ENCODE measurements around the gene NEB.
"Not testable (repeated sequence)": the region's sequence is repeated elsewhere in the genome, so short reads cannot be mapped to it uniquely, and the experiment has no call there.

Gene NEB

DNA sequence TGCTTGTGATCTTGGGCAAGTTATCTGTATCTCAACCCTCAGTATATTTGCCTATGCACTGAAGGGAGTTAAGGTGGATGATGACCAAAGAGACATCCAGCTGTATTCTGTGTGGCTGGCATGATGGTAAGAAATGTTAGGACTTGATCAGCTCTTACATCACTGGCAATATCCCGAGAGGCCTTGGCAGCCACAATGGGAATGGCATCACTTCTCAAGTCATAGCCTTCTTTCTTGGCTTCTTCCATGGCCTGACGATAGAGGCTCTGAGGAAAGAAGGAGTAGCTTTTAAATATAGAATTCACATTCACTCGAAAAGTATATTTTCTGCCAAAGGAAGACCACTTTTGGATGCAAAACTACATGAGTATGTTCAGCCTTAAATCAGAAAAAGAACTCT is 113.5 kb downstream of the NEB start:
- Histone ChIP-seq H3K9ac (ENCODE audit: low read depth in 1 of 2, low read length in 2 of 2) (no peak overlapping the region), H3K36me3 (ENCODE audit: control insufficient read depth in 1 of 2, insufficient read depth in 2 of 2, low read length in 2 of 2) (no peaks in the 10 kb centered on the region), H3K4me1 (ENCODE audit: control insufficient read depth in 1 of 2, insufficient read depth in 2 of 2, low read length in 2 of 2) (no peaks in the 10 kb centered on the region), H3K27me3 (ENCODE audit: control insufficient read depth in 1 of 2, insufficient read depth in 2 of 2, low read length in 2 of 2) (no peaks in the 10 kb centered on the region), H3K27ac (ENCODE audit: low read depth, low read length) (no peak overlapping the region), H3K4me3 (ENCODE audit: low read depth in 1 of 2, low read length in 2 of 2) (no peak overlapping the region), H3K9me3 (ENCODE audit: control insufficient read depth in 1 of 2, low read length in 2 of 2) (no peaks in the 10 kb centered on the region)

DNA sequence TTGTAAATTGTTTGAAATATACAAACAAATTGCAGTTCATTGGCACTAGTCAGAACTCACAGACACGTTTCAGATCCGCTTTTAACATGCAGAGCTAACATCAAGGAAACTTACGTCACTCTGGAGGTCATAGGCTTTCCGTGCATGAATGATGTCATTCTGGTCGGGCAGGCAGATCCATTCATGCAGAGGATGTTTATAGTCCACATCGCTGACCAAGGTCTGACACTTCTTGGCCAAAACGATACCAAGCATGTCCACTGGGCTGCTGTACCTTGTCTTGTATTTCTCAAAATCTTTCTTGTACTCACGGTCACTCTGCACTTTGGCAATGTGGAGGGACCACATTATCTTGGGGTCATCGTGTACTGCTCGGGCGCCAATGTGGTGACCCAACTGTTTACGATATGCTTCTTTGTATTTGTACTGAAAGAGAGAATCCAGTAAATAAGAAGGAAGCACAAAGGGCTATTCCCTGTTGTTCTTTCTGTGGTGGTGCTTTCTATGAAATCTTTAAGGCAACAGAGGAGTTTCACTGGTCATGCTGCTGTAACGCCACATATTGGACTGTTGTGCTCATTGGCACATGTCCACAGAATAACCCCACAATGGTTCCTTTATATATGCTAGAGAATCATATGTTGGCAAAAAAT is 114.8 kb downstream of the NEB start:
- Histone ChIP-seq H3K36me3 (ENCODE audit: control insufficient read depth in 1 of 2, insufficient read depth in 2 of 2, low read length in 2 of 2) (no peaks in the 10 kb centered on the region), H3K9me3 (ENCODE audit: control insufficient read depth in 1 of 2, low read length in 2 of 2) (no peaks in the 10 kb centered on the region), H3K4me1 (ENCODE audit: control insufficient read depth in 1 of 2, insufficient read depth in 2 of 2, low read length in 2 of 2) (no peaks in the 10 kb centered on the region), H3K27me3 (ENCODE audit: control insufficient read depth in 1 of 2, insufficient read depth in 2 of 2, low read length in 2 of 2) (no peaks in the 10 kb centered on the region), H3K9ac (ENCODE audit: low read depth in 1 of 2, low read length in 2 of 2) (no peak overlapping the region), H3K27ac (ENCODE audit: low read depth, low read length) (no peak overlapping the region), H3K4me3 (ENCODE audit: low read depth in 1 of 2, low read length in 2 of 2) (no peak overlapping the region)

DNA sequence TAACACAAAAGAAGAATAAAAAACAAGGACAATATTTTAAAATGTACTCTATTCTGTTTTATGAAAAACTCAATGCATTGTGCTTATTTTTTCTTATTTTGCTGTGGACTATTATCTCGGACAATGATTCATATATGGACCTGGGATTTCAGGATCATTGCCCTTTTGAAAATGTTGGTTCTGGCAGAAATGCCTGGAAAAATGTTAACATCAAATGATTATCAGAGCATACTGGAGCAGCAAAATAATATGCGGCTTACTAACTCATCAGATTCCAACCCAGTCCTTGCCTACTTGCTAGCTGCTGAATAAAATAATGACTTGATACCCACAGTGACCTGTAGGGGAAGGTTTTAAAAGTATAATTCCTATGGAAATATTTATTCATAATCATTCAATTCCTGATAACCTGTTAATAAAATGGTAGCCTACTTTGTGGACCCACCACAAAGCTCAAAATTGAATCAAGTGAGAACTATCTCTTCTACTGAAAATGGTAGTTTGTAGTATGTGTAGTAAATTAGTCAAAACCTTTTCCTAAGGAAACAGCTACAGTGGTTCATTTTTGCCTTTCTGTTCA is 117.4 kb downstream of the NEB start:
- H3K9me3 ChIP-seq (ENCODE audit: control insufficient read depth in 1 of 2, low read length in 2 of 2): no peaks in the 10 kb centered on the region
- no peak overlapping the region for H3K9ac ChIP-seq (ENCODE audit: low read depth in 1 of 2, low read length in 2 of 2)
- no peaks in the 10 kb centered on the region for H3K27me3 ChIP-seq (ENCODE audit: control insufficient read depth in 1 of 2, insufficient read depth in 2 of 2, low read length in 2 of 2)
- H3K4me1 ChIP-seq (ENCODE audit: control insufficient read depth in 1 of 2, insufficient read depth in 2 of 2, low read length in 2 of 2): no peaks in the 10 kb centered on the region
- no peak overlapping the region for H3K27ac ChIP-seq (ENCODE audit: low read depth, low read length)
- H3K4me3 ChIP-seq (ENCODE audit: low read depth in 1 of 2, low read length in 2 of 2): no peak overlapping the region
- no peaks in the 10 kb centered on the region for H3K36me3 ChIP-seq (ENCODE audit: control insufficient read depth in 1 of 2, insufficient read depth in 2 of 2, low read length in 2 of 2)

DNA sequence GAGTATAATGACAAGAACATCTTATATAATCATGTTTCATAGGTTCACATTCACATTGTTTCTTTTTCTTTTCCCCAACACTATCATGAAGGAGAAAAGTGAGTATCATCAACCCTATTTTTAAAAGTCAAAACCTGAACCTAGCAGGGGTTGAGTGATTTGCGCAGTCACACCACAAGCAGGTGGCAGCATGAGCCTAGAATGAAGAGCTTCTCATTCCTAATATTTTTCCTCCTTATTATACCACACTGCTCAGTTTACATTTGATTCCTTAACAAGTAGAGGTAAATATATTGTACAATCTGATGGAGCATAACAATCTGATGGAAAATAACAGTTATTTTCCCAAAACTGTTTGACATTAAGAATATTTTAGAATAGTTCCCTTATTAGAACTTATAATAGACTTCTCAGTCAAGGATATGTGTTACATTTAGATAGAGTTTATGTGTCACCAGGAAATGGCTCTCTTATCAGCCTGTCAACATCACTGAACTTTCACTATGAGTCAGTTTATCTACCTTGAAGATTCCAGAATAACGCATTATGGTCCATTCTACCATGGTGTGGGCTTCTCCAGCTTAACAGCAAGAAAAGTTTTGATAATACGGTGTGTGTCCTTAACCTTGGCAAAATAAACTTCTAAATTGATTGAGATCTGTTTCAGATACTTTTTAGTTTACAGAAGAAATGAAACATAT is 119.5 kb downstream of the NEB start:
- no peak overlapping the region for H3K27ac ChIP-seq (ENCODE audit: low read depth, low read length)
- H3K4me3 ChIP-seq (ENCODE audit: low read depth in 1 of 2, low read length in 2 of 2): no peak overlapping the region
- H3K4me1 ChIP-seq (ENCODE audit: control insufficient read depth in 1 of 2, insufficient read depth in 2 of 2, low read length in 2 of 2): no peaks in the 10 kb centered on the region
- H3K36me3 ChIP-seq (ENCODE audit: control insufficient read depth in 1 of 2, insufficient read depth in 2 of 2, low read length in 2 of 2): no peaks in the 10 kb centered on the region
- no peaks in the 10 kb centered on the region for H3K9me3 ChIP-seq (ENCODE audit: control insufficient read depth in 1 of 2, low read length in 2 of 2)
- no peak overlapping the region for H3K9ac ChIP-seq (ENCODE audit: low read depth in 1 of 2, low read length in 2 of 2)
- no peaks in the 10 kb centered on the region for H3K27me3 ChIP-seq (ENCODE audit: control insufficient read depth in 1 of 2, insufficient read depth in 2 of 2, low read length in 2 of 2)

DNA sequence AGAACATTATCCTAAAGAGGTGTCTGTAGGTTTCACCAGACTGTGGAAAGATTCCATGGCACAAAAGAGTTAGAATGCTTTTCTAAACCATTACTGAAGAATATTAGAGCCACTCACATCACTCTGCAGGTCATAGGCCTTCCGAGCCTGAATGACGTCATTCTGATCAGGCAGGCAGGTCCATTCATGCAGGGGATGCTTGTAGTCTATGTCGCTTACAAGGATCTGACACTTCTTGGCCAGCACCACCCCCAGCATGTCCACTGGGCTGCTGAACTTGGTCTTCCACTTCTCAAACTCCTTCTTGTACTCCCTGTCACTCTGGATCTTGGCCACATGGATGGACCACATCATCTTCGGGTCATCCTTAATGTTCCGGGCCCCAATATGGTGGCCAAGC is 120.1 kb downstream of the NEB start:
- H3K27ac ChIP-seq (ENCODE audit: low read depth, low read length): no peak overlapping the region
- H3K9ac ChIP-seq (ENCODE audit: low read depth in 1 of 2, low read length in 2 of 2): no peak overlapping the region

DNA sequence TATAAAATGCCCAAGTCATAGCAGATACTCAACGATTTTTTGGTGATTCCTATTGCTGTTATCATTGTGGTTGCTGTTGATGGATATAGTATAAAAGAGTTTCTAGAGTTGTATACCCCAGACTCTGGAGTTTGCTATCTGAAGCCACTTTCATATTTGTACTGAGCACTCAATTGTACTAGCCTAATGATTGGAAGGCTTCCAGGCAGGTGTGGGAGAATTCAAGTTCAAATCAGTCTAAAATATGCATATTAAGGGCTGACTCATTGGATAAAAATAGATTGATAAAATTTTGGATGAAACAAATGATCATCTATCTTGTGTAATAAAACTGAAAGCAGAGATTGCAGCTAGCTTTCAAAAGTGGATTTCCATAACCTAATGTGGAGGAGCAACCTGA is 122.9 kb downstream of the NEB start:
- no peaks in the 10 kb centered on the region for H3K27me3 ChIP-seq (ENCODE audit: control insufficient read depth in 1 of 2, insufficient read depth in 2 of 2, low read length in 2 of 2)

More for the DNA sequence above, 120.1 kb downstream of the NEB start:
- no peaks in the 10 kb centered on the region for H3K4me1 ChIP-seq (ENCODE audit: control insufficient read depth in 1 of 2, insufficient read depth in 2 of 2, low read length in 2 of 2)
- H3K9me3 ChIP-seq (ENCODE audit: control insufficient read depth in 1 of 2, low read length in 2 of 2): no peaks in the 10 kb centered on the region
- H3K4me3 ChIP-seq (ENCODE audit: low read depth in 1 of 2, low read length in 2 of 2): no peak overlapping the region
- H3K27me3 ChIP-seq (ENCODE audit: control insufficient read depth in 1 of 2, insufficient read depth in 2 of 2, low read length in 2 of 2): no peaks in the 10 kb centered on the region
- H3K36me3 ChIP-seq (ENCODE audit: control insufficient read depth in 1 of 2, insufficient read depth in 2 of 2, low read length in 2 of 2): no peaks in the 10 kb centered on the region

DNA sequence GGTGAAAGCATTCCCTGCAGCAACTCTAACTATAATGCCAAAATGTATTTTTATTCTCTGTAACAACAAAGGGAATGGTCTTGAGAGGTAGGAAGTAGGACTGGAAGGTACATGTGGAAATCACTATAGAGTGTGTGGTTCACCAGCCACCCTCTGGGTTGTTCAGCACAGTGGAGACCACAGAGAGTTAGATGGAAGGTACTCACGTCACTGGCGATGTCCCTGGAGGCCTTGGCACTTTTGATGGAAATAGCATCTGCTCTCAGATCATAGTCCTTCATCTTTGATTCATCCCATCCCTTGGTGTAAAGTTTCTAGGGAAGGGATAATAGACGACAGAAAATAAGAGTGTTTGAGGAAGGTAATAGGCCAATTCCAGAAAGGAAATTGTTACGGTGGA is 124.0 kb downstream of the NEB start:
- no peaks in the 10 kb centered on the region for H3K4me1 ChIP-seq (ENCODE audit: control insufficient read depth in 1 of 2, insufficient read depth in 2 of 2, low read length in 2 of 2)
- no peak overlapping the region for H3K9ac ChIP-seq (ENCODE audit: low read depth in 1 of 2, low read length in 2 of 2)
- no peak overlapping the region for H3K4me3 ChIP-seq (ENCODE audit: low read depth in 1 of 2, low read length in 2 of 2)
- no peaks in the 10 kb centered on the region for H3K9me3 ChIP-seq (ENCODE audit: control insufficient read depth in 1 of 2, low read length in 2 of 2)
- no peaks in the 10 kb centered on the region for H3K27me3 ChIP-seq (ENCODE audit: control insufficient read depth in 1 of 2, insufficient read depth in 2 of 2, low read length in 2 of 2)
- H3K27ac ChIP-seq (ENCODE audit: low read depth, low read length): no peak overlapping the region
- no peaks in the 10 kb centered on the region for H3K36me3 ChIP-seq (ENCODE audit: control insufficient read depth in 1 of 2, insufficient read depth in 2 of 2, low read length in 2 of 2)

More for the DNA sequence above, 122.9 kb downstream of the NEB start:
- no peak overlapping the region for H3K9ac ChIP-seq (ENCODE audit: low read depth in 1 of 2, low read length in 2 of 2)
- no peaks in the 10 kb centered on the region for H3K4me1 ChIP-seq (ENCODE audit: control insufficient read depth in 1 of 2, insufficient read depth in 2 of 2, low read length in 2 of 2)
- no peak overlapping the region for H3K27ac ChIP-seq (ENCODE audit: low read depth, low read length)
- no peaks in the 10 kb centered on the region for H3K36me3 ChIP-seq (ENCODE audit: control insufficient read depth in 1 of 2, insufficient read depth in 2 of 2, low read length in 2 of 2)
- H3K9me3 ChIP-seq (ENCODE audit: control insufficient read depth in 1 of 2, low read length in 2 of 2): no peaks in the 10 kb centered on the region
- no peak overlapping the region for H3K4me3 ChIP-seq (ENCODE audit: low read depth in 1 of 2, low read length in 2 of 2)

DNA sequence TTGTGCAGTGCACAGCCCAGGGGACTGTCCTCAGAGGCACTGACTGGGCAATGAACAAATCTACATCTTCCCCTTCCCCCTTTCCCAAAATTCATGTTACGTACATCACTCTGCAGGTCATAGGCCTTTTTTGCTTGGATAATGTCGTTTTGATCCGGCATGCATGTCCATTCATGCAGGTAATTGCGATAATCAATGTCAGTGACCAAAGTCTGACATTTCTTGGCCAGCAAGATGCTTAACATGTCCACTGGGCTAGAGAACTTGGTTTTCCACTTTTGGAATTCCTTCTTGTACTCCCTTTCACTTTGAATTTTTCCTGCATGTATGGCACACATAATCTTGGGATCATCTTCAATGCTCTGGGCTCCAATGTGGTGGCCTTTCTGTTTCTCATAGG is 124.6 kb downstream of the NEB start:
- Histone ChIP-seq H3K9ac (ENCODE audit: low read depth in 1 of 2, low read length in 2 of 2) (no peak overlapping the region), H3K27ac (ENCODE audit: low read depth, low read length) (no peak overlapping the region), H3K36me3 (ENCODE audit: control insufficient read depth in 1 of 2, insufficient read depth in 2 of 2, low read length in 2 of 2) (no peaks in the 10 kb centered on the region), H3K9me3 (ENCODE audit: control insufficient read depth in 1 of 2, low read length in 2 of 2) (no peaks in the 10 kb centered on the region), H3K4me1 (ENCODE audit: control insufficient read depth in 1 of 2, insufficient read depth in 2 of 2, low read length in 2 of 2) (no peaks in the 10 kb centered on the region), H3K4me3 (ENCODE audit: low read depth in 1 of 2, low read length in 2 of 2) (no peak overlapping the region), H3K27me3 (ENCODE audit: control insufficient read depth in 1 of 2, insufficient read depth in 2 of 2, low read length in 2 of 2) (no peaks in the 10 kb centered on the region)

DNA sequence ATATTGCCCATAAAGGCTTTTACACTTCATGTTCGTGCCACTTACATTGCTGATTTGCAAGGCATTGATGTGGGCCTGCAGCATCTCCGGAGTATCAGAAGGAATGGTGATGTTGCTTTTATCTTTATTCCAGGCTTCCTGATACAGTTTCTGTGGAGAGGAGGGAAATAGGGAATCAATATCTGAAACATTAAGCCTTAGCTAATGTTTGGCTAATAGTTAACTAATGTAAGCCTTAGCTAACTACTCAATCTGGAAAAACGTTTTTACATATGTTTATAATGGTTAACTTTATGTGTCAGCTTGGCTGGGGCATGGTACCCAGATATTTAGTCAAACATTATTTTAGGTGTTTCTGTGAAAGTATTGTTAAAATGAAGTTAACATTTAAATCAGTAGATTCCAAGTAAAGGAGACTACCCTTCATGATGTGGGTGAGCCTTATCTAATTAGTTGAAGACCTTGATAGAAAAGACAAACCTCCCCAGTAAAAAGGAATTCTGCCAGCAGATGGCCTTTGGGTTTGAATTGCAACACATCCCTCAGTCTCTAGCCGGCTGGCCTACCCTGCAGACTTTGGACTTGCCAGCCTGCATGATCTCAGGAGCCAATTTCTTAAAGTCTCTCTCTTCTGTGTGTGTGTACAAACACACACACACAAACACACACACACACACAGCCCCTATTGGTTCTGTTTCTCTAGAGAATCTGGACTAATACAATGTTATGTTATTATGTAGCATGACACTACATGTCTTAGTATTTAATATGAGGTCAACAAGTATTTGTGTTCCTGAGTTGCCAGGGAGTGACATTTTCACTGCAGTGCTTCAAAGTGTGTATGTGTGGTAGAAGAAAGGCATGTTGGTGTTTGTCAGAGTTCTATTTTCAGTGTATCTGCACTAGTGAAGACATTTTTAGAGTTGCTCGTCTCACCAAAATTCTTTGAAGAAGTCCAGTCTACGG is 126.5 kb downstream of the NEB start:
- not testable (repeated sequence) for H3K4me1 ChIP-seq (ENCODE audit: control insufficient read depth in 1 of 2, insufficient read depth in 2 of 2, low read length in 2 of 2); H3K4me3 ChIP-seq (ENCODE audit: low read depth in 1 of 2, low read length in 2 of 2); H3K36me3 ChIP-seq (ENCODE audit: control insufficient read depth in 1 of 2, insufficient read depth in 2 of 2, low read length in 2 of 2); H3K27me3 ChIP-seq (ENCODE audit: control insufficient read depth in 1 of 2, insufficient read depth in 2 of 2, low read length in 2 of 2); H3K9ac ChIP-seq (ENCODE audit: low read depth in 1 of 2, low read length in 2 of 2); H3K9me3 ChIP-seq (ENCODE audit: control insufficient read depth in 1 of 2, low read length in 2 of 2); H3K27ac ChIP-seq (ENCODE audit: low read depth, low read length)

DNA sequence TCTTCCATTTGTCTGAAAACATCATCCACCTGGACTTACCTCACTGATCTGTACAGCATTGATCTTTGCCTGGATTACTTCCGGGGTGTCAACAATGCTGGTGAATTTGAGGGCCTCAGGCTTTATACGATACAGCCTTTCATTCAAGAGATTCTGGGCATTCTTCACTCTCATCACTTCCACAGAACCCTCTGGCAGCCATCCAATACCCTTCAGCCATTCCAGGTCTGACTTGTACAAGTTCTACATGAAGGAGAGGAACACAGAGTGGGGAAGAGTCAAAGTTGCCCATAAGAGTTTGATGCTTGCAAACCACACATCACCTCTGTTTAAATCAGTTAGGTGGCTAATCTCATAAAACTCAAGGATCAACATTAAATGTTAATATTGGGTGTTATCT is 130.7 kb downstream of the NEB start:
- not testable (repeated sequence) for H3K27ac ChIP-seq (ENCODE audit: low read depth, low read length); H3K4me1 ChIP-seq (ENCODE audit: control insufficient read depth in 1 of 2, insufficient read depth in 2 of 2, low read length in 2 of 2); H3K9me3 ChIP-seq (ENCODE audit: control insufficient read depth in 1 of 2, low read length in 2 of 2); H3K9ac ChIP-seq (ENCODE audit: low read depth in 1 of 2, low read length in 2 of 2); H3K36me3 ChIP-seq (ENCODE audit: control insufficient read depth in 1 of 2, insufficient read depth in 2 of 2, low read length in 2 of 2); H3K4me3 ChIP-seq (ENCODE audit: low read depth in 1 of 2, low read length in 2 of 2); H3K27me3 ChIP-seq (ENCODE audit: control insufficient read depth in 1 of 2, insufficient read depth in 2 of 2, low read length in 2 of 2)
